ENCODE measurements around the gene MSX1. TPM values are rescaled to one million over a fixed set of nuclear protein-coding genes. Genes with fewer than 3 reads are reported as not detected.
A peak's percentile ranks its signal among the peaks of the same experiment; 100 is the strongest.

MSX1 gene
- total and polyA plus RNA-seq, 2 of the 13 experiments (the other 11 are each of a cell fraction or from before 2014, with no cell fraction given), result 12.1 to 14.9 TPM

GRCh38 chr4:4859325-4859798 lies at the start of gene MSX1 (continued):
- TF ChIP-seq ZNF781 (CRISPR knock-in tag; IDR thresholded peaks at IDR 0.05; ENCODE audit: borderline replicate concordance, not compliant biosample characterization) (no peak), HDAC2 (CRISPR knock-in tag; IDR thresholded peaks at IDR 0.05) (no peak), GATAD1 (CRISPR knock-in tag; IDR thresholded peaks at IDR 0.05) (0 out of 2 replicates have a peak, but pooled peaks have one; percentile 8), SYNCRIP (IDR thresholded peaks at IDR 0.05; ENCODE audit: insufficient read depth, low read depth, low read length) (no peak), TRIM22 (IDR thresholded peaks at IDR 0.05) (no peak), ZNF17 (CRISPR knock-in tag; IDR thresholded peaks at IDR 0.05) (no peak), ZNF605 (CRISPR knock-in tag; IDR thresholded peaks at IDR 0.05) (0 out of 2 replicates have a peak, but pooled peaks have one; percentile 41), ZNF770 (CRISPR knock-in tag; IDR thresholded peaks at IDR 0.05) (no peak), SP1 (IDR thresholded peaks at IDR 0.05) (no peak), SP1 (CRISPR knock-in tag; IDR thresholded peaks at IDR 0.05) (peak; percentile 67; the same call in 1 of the 2 replicates), ZBTB20 (CRISPR knock-in tag; IDR thresholded peaks at IDR 0.05; ENCODE audit: borderline replicate concordance, low read depth) (no peak), ZKSCAN8 (CRISPR knock-in tag; IDR thresholded peaks at IDR 0.05; ENCODE audit: borderline replicate concordance) (no peak), ZNF660 (CRISPR knock-in tag; IDR thresholded peaks at IDR 0.05; ENCODE audit: borderline replicate concordance, low read depth) (no peak), ZFP36 (IDR thresholded peaks at IDR 0.05; ENCODE audit: borderline replicate concordance, low read depth, low read length, partially characterized antibody) (no peak), YY1 (IDR thresholded peaks at IDR 0.05; ENCODE audit: insufficient read depth, insufficient replicate concordance, low read depth, low read length) (no peak), TRAFD1 (CRISPR knock-in tag; IDR thresholded peaks at IDR 0.05; ENCODE audit: borderline replicate concordance) (no peak), ZC3H4 (CRISPR knock-in tag; IDR thresholded peaks at IDR 0.05; ENCODE audit: borderline replicate concordance) (no peak), CHD2 (IDR thresholded peaks at IDR 0.05; ENCODE audit: low read depth, low read length) (no peak), SIN3A (IDR thresholded peaks at IDR 0.05; ENCODE audit: borderline replicate concordance, low read depth, low read length) (no peak; the same call in 1 of the 2 replicates), FOXO4 (CRISPR knock-in tag; conservative IDR thresholded peaks at IDR 0.05) (no peak), ZNF136 (CRISPR knock-in tag; IDR thresholded peaks at IDR 0.05; ENCODE audit: low read depth) (no peak), CENPT (CRISPR knock-in tag; IDR thresholded peaks at IDR 0.05; ENCODE audit: low read depth) (no peak), THAP8 (CRISPR knock-in tag; IDR thresholded peaks at IDR 0.05; ENCODE audit: borderline replicate concordance) (no peak), MIXL1 (CRISPR knock-in tag; IDR thresholded peaks at IDR 0.05) (no peak)
